Panc1 (cell line): ENCODE measurements around the gene SMURF1.

Source experiments
- POLR2AphosphoS5 ChIP-seq: IDR thresholded peaks from 2 replicates; pipeline ENCODE4 v1.6.1; 2012; ENCODE audit warnings: mild to moderate bottlenecking, low read depth, low read length, moderate library complexity
- SIN3A ChIP-seq: IDR thresholded peaks from 2 replicates; pipeline ENCODE4 v1.6.1; 2012; ENCODE audit warnings: low read depth, mild to moderate bottlenecking, low read length, moderate library complexity, borderline replicate concordance; ENCODE audit not compliant: insufficient read depth
- TCF7L2 ChIP-seq: IDR thresholded peaks from 2 replicates; pipeline ENCODE4 v1.6.1; 2011; ENCODE audit warnings: mild to moderate bottlenecking, low read depth, low read length, inconsistent platforms
- TF ChIP-seq, protein P1 (sequence below): fragments of 450-650 bp; IDR thresholded peaks from 2 replicates; pipeline ENCODE4 v1.5.1; 2017; ENCODE audit warnings: mild to moderate bottlenecking
- TF ChIP-seq, protein P2 (sequence below), 2 experiments: IDR thresholded peaks; 2 replicates each; pipeline ENCODE4 v1.6.1; 2011 to 2012; ENCODE audit warnings: low read depth in 2 of 2, control low read depth in 1 of 2, low read length in 1 of 2, mild to moderate bottlenecking in 1 of 2, moderate library complexity in 1 of 2; ENCODE audit not compliant: insufficient read depth in 1 of 2

DNA sequence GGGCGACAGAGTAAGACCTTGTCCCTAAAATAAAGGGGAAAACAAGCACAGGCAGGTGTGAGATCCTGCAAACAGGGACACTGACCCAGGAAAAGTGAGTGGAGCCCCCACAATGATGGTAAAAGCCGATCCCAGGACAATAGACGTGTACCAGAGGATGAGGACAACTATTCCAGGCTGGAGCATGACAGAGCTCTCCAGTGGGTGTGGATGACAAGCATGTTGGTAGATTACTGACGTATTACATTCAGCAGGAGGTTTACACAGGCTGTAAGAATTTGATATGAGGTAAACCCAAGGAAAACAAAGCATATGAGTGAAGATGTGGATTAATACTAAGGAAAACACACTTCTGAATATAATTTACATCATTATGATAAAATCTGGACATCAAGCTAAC is 27.8 kb upstream of the SMURF1 start:
- TF ChIP-seq, protein P1, sequence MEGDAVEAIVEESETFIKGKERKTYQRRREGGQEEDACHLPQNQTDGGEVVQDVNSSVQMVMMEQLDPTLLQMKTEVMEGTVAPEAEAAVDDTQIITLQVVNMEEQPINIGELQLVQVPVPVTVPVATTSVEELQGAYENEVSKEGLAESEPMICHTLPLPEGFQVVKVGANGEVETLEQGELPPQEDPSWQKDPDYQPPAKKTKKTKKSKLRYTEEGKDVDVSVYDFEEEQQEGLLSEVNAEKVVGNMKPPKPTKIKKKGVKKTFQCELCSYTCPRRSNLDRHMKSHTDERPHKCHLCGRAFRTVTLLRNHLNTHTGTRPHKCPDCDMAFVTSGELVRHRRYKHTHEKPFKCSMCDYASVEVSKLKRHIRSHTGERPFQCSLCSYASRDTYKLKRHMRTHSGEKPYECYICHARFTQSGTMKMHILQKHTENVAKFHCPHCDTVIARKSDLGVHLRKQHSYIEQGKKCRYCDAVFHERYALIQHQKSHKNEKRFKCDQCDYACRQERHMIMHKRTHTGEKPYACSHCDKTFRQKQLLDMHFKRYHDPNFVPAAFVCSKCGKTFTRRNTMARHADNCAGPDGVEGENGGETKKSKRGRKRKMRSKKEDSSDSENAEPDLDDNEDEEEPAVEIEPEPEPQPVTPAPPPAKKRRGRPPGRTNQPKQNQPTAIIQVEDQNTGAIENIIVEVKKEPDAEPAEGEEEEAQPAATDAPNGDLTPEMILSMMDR: no peak
- TF ChIP-seq, protein P2, sequence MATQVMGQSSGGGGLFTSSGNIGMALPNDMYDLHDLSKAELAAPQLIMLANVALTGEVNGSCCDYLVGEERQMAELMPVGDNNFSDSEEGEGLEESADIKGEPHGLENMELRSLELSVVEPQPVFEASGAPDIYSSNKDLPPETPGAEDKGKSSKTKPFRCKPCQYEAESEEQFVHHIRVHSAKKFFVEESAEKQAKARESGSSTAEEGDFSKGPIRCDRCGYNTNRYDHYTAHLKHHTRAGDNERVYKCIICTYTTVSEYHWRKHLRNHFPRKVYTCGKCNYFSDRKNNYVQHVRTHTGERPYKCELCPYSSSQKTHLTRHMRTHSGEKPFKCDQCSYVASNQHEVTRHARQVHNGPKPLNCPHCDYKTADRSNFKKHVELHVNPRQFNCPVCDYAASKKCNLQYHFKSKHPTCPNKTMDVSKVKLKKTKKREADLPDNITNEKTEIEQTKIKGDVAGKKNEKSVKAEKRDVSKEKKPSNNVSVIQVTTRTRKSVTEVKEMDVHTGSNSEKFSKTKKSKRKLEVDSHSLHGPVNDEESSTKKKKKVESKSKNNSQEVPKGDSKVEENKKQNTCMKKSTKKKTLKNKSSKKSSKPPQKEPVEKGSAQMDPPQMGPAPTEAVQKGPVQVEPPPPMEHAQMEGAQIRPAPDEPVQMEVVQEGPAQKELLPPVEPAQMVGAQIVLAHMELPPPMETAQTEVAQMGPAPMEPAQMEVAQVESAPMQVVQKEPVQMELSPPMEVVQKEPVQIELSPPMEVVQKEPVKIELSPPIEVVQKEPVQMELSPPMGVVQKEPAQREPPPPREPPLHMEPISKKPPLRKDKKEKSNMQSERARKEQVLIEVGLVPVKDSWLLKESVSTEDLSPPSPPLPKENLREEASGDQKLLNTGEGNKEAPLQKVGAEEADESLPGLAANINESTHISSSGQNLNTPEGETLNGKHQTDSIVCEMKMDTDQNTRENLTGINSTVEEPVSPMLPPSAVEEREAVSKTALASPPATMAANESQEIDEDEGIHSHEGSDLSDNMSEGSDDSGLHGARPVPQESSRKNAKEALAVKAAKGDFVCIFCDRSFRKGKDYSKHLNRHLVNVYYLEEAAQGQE (IDR thresholded peaks at IDR 0.05; ENCODE audit: insufficient read depth in 1 of 2, low read depth in 2 of 2, low read length in 1 of 2): no peak
- TF ChIP-seq POLR2AphosphoS5 (no peak), SIN3A (no peak), TCF7L2 (no peak)
